ENCODE data around the gene MON1B. TPM values are rescaled to one million over a fixed set of nuclear protein-coding genes. Genes with fewer than 3 reads are reported as not detected.
A peak's percentile ranks its signal among the peaks of the same experiment; 100 is the strongest.

Gene MON1B
- total RNA-seq, 1 experiment from 2014 or later, result 48.0 TPM

DNA sequence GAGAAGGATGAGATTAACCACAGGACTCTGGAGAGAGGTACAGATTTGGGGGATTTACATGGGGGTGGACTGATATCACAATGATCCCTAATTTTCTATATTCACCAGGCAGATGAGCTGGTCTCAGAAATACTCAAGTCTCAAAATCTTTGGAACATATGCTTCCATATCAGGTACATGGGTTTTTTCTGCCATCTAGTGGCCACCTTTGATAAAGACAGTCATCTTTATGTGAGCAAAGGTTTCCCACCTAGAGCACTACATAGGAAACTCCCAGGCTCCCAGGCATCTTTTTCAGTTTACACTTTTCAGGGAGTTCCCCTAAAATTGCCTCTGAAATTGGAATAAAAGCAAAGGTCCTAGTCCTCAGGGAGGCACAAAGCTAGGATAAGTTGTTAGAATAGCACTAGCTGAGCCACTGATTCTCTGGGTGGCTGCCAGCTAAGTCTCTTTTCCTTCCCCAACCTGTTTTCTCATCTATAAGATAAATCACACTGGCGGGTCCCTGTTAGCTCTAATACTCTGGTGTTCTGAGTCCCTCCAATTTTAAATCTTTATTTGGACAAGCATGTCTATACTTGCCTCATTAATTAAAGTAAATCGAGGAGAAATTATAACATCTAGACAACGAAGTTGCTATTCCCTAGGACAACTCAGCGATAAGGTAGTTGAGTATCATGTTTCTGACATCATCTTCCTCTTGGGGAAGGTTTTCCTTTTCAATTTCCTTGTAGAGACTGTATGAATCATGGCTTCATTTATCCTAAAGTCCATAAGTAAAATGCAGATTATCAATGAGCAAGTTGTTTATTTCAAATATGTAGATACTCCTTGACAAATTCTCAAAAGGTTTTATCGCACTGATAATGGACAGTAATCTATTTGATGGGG lies 19.0 kb upstream of the MON1B start:
- no peaks in the 10 kb centered on the region for H3K4me1 ChIP-seq (ENCODE audit: insufficient read depth, low read length)
- H3K4me2 ChIP-seq (ENCODE audit: insufficient read depth, insufficient read length, low read length), result no peak overlapping the region
- no peak overlapping the region for H3K27ac ChIP-seq (ENCODE audit: insufficient read length, low read depth, low read length)
- H4K5ac ChIP-seq (ENCODE audit: insufficient read length, low read depth, low read length), result no peak overlapping the region
- no peak for DNase-seq
- no peak overlapping the region for H3K4ac ChIP-seq (ENCODE audit: low read depth, low read length)
- no peak overlapping the region for H3K9ac ChIP-seq (ENCODE audit: extremely low read depth, insufficient read length, low read length)
- TF ChIP-seq, protein P1, sequence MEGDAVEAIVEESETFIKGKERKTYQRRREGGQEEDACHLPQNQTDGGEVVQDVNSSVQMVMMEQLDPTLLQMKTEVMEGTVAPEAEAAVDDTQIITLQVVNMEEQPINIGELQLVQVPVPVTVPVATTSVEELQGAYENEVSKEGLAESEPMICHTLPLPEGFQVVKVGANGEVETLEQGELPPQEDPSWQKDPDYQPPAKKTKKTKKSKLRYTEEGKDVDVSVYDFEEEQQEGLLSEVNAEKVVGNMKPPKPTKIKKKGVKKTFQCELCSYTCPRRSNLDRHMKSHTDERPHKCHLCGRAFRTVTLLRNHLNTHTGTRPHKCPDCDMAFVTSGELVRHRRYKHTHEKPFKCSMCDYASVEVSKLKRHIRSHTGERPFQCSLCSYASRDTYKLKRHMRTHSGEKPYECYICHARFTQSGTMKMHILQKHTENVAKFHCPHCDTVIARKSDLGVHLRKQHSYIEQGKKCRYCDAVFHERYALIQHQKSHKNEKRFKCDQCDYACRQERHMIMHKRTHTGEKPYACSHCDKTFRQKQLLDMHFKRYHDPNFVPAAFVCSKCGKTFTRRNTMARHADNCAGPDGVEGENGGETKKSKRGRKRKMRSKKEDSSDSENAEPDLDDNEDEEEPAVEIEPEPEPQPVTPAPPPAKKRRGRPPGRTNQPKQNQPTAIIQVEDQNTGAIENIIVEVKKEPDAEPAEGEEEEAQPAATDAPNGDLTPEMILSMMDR (conservative IDR thresholded peaks at IDR 0.05), result peak; percentile 83
- H3K79me2 ChIP-seq (ENCODE audit: insufficient read depth, low read length), result no peaks in the 10 kb centered on the region
- no peaks in the 10 kb centered on the region for H3K4me1 Mint-ChIP-seq
- H3K18ac ChIP-seq (ENCODE audit: insufficient read length, low read depth, low read length), result no peak overlapping the region
- no peak overlapping the region for H2AK5ac ChIP-seq (ENCODE audit: insufficient read length, low read length)
- no peak overlapping the region for H3K4me3 Mint-ChIP-seq
- WGBS (ENCODE audit: extremely low coverage, insufficient read length, low lambda C conversion rate), result no CpG with 5 or more reads among the region's 5 CpGs
- H3K23ac ChIP-seq (ENCODE audit: insufficient read length, low read depth, low read length), result no peak overlapping the region
- H2BK12ac ChIP-seq (ENCODE audit: insufficient read length, low read depth, low read length), result no peak overlapping the region
- H3K9me3 ChIP-seq (ENCODE audit: control insufficient read depth, low read depth, low read length), result no peaks in the 10 kb centered on the region
- no peaks in the 10 kb centered on the region for H3K27me3 ChIP-seq (ENCODE audit: insufficient read depth, low read length)
- H4K91ac ChIP-seq (ENCODE audit: insufficient read length, low read depth, low read length), result no peak overlapping the region
- no peak overlapping the region for H2AFZ ChIP-seq (ENCODE audit: low read length)
- no peak overlapping the region for H3K56ac ChIP-seq (ENCODE audit: insufficient read length, low read depth, low read length)
- no peaks in the 10 kb centered on the region; the same call in 1 of the 2 replicates for H3K27me3 Mint-ChIP-seq (ENCODE audit: low read depth)
- no peak overlapping the region for H2BK120ac ChIP-seq (ENCODE audit: low read depth, low read length, poor library complexity, severe bottlenecking)
- no peak overlapping the region for H3K27ac Mint-ChIP-seq
- no peaks in the 10 kb centered on the region for H3K36me3 Mint-ChIP-seq (ENCODE audit: insufficient read depth in 1 of 3, low read depth in 3 of 3)
- H3K79me1 ChIP-seq (ENCODE audit: insufficient read depth, low read depth, low read length, poor library complexity, severe bottlenecking), result no peaks in the 10 kb centered on the region
- no peak overlapping the region for H2BK5ac ChIP-seq (ENCODE audit: insufficient read length, low read length)
- H4K20me1 ChIP-seq (ENCODE audit: control insufficient read depth, insufficient read depth, insufficient read length), result no peaks in the 10 kb centered on the region
- H2BK15ac ChIP-seq (ENCODE audit: low read depth, low read length), result no peak overlapping the region
- no peak overlapping the region for H2BK20ac ChIP-seq (ENCODE audit: low read depth, low read length, poor library complexity, severe bottlenecking)
- H4K8ac ChIP-seq (replicated peaks; ENCODE audit: insufficient read length, low read depth, low read length), result no peak overlapping the region
- H3T11ph ChIP-seq (ENCODE audit: low read length), result no peak overlapping the region
- no peak overlapping the region for H3K14ac ChIP-seq (ENCODE audit: insufficient read depth, low read length)
- H3K23me2 ChIP-seq (ENCODE audit: insufficient read length, low read depth, low read length, poor library complexity, severe bottlenecking), result no peaks in the 10 kb centered on the region
- H3K9me3 Mint-ChIP-seq, result no peaks in the 10 kb centered on the region

Measured in H9 (cell line).